ENCODE results near the gene ELK1. TPM values are rescaled to one million over a fixed set of nuclear protein-coding genes. Genes with fewer than 3 reads are reported as not detected.
"Not testable (repeated sequence)": the region's sequence is repeated elsewhere in the genome, so short reads cannot be mapped to it uniquely, and the experiment has no call there.

ELK1 gene
- total RNA-seq, 1 donor from 2014 or later = 4.6 TPM

DNA sequence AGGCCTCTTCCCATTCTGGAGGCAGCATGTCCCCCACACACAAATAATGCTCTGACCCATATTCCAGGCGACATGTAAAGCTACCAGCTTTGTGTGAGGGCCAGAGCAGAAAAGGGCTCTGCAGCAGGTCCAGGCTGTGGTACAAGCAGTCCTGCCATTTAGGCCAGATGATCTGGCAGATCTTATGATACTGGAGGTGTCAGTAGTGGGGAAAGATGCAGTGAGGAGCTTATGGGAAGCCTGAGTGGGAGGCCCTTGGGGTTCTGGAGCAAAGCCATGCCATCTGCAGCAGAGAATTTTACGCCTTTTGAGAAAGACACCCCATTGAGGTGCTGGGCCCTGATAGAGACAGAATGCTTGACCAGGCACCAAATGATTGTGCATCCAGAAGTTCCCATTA, 38.4 kb downstream of the ELK1 start:
- DNase-seq (ENCODE audit: low spot score) = no peak

DNA sequence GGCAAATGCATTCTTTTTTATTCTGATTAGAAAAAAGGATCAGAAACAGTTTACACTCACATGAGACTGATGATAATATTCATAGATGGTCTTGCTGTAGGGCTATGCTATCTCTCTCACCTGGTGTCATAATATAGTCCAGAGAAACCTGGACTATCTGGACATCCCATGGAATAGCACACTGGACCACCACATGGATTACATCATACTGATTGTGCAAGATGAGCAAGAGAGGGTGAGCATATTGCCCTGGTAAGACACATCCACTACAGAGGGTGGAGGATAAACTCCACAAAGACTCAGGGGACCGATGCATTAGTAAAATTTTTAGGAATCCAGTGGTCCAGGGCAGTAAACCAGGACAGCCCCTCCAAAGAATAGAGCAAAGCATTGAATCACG, 38.9 kb downstream of the ELK1 start:
- no peak for DNase-seq (ENCODE audit: low spot score)

DNA sequence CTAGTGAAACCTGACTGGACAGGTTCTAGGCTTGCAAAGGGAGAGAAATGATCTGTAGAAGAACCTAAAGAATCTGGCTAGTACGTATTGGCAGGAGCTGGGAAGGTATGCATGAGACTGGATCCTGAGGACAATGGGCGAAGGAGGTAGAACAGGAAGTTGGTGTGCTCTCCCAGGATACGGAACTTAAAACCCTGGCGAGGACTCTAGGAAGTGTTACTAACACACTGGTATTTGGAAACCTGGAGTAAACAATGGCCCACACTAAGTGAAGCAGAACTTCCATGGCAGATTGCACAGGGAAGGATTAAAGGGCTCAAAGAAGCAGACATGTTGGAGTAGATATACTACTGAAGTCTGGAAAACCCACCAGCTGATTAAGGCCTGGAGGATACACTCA, 39.9 kb downstream of the ELK1 start:
- no peak for DNase-seq (ENCODE audit: low spot score)

DNA sequence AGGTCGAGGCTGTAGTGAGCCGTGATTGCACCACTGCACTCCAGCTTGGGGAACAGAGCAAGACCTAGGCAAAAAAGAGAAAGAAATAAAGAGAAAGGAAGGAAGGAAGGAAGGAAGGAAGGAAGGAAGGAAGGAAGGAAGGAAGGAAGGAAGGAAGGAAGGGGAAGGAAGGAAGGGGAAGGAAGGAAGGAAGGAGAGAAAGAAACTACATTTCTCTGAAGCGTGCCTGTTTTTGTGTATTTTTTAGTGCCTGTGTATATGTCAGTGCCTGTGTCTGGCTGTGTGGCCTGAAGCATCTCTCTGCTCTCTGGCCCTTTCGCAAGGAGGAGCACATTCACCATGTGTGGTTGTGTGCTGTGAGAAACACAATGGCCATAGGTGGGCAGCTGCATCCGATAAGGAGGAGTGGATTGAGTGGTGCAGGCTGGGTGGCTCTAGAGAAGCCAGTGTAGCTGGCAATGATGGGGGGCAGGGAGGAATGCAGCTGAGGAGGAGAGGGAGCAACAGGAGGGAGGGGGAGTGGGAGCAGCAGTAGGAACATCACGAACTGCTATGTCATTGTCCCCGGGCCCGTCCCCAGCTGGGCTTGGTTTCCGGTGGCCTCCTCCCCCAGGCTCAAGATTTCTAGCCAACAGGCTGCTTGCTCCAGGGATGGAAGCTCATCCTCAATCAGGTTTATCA, 42.1 kb downstream of the ELK1 start:
- DNase-seq (ENCODE audit: low spot score) = no peak

DNA sequence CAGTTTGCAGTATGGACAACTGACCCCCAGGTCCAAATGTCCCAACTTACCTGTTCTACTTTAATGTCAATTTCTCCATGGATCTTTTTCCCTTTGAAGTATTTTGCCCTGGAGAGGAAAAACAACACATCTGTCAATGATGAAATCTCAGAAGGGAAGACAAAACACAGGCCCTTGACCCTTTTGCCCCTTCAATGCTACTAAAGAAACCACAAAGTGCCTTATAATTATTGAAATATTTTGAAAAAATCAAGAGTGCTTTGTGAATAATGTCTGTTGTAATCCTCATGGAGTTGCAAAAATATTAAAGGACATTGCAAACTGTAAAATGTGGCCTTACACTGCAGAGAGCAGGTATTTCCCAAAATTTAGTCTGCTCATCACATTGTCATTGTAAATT, 43.3 kb downstream of the ELK1 start:
- DNase-seq (ENCODE audit: low spot score) = no peak

DNA sequence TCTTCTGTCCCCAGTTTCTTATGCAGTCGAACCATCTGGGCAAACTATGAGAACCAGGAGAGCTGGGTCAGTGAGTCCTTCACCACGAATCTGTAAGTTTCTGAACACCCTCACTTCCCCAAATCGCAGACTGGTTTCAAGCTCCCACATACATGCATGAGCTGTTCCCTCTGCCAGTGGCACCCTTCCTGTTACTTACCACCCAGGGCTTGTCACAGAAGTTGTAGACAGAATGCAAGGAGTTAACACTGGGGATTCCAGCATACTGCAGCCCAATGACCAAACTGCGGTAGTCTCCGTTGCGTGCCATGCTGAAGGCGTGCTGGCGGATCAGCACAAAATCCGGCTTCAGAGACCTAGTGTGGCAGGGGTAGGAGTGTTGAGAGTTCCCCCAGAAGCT, 45.3 kb downstream of the ELK1 start:
- no peak for DNase-seq (ENCODE audit: low spot score)

DNA sequence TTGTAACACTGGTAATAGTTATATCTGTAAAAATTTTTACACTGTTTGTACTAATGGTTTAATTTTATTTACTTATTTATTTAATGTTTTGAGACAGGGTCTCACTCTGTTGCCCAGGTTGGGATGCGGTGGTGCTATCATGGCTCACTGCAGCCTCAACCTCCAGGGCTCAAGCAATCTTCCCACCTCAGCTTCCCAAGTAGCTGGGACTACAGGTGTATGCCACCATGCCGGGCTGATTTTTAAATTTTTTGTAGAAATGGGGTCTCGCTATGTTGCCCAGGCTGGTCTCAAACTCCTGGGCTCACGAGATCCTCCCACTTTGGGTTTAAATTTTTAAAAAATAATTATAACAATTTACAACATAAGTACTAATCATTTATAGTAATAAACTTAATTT, 47.2 kb downstream of the ELK1 start:
- DNase-seq (ENCODE audit: low spot score) = not testable (repeated sequence)

DNA sequence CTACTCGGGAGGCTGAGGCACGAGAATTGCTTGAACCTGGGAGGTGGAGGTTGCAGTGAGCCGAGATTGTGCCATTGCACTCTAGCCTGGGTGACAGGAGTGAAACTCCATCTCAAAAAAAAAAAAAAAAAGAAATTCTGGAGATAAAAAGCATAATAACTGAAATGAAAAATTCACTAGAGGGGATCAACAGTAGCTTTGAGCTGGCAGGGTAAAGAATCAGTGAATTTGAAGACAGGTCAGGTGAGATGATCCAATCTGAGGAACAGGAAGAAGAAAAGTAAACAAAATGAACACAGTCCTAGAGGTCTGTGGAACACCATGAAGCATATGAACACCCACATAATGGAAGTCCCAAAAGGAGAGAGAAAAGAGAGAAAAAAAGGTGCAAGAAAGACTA, 53.1 kb downstream of the ELK1 start:
- no peak for DNase-seq (ENCODE audit: low spot score)

DNA sequence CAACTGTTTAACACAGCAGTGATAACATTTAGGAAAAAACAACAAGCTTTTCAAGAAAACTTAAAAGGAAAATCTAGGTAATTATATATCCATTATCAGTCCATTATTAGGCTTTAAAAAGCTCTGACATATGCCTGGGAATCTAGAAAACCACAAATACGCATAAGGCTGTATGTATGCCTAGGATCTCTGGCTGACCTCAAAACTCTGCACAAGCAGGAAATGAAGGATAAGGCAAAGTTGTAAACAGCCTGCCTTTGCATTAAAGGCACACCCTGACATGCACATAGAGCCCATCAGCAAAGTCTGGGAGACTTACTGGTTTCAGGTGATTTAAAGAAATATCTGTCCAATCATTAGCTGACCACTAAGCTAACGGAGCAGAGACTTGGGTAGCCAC, 54.1 kb downstream of the ELK1 start:
- DNase-seq (ENCODE audit: low spot score) = peak; percentile 49

DNA sequence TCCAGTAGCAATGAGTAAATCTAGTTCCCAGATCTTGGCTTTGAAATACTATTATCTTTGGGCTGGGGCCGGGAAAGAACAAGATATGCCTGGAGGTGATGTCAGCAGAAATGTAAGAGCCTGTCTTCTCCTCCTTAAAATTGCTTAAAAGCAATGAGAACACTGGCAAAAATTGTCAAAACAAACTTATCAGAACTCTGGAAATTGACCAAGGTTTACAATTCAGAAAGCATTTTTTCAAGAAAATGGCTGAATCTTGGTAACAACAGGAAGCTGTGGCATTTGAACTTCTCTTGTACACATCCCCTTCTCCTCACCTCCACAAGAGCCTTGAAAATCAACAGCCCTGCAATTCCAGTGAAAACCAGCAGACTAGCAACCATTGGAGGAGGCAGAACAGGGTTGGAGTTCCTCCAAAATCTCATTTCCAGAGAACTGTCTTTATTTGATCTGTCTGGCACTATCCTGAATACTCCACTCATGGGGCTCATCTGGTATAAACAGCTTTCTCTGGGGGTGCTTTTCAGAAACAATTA, 54.6 kb downstream of the ELK1 start:
- DNase-seq (ENCODE audit: low spot score) = peak; percentile 69

DNA sequence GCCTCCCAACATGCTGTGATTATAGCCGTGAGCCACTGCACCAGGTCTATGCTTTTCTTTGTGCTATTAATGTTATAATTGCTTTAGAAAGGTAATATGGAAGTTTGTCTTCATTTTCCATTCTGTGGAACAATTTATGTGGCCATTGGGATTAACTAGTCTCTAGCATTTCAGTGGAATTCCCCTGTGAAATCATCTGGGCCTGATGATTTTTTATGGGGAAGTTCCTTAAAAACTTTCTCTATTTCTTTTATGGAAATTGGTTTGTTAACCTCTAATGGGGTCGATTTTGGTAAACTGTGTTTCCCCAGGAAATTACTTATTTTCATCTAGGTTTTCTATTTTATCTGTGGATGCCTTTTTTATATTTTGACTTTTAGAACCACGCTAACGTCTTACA, 56.8 kb downstream of the ELK1 start:
- DNase-seq (ENCODE audit: low spot score) = no peak

DNA sequence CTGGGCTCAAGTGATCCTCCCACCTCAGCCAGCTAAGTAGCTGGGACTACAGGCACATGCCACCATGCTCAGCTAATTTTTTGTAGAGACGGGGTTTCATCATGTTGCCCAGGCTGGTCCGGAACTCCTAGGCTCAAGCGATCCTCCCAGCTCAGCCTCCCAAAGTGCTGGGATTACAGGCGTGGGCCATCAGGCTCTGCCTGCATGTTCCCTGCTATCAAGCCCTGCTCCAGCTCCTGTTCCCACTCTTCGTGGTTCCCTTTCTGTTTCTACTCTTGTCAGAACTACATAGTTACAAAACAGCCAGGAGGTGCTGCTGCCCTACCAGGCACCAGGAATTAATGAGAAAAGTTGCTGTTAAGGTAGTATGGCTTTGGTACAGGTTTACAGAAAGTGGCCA, 59.4 kb downstream of the ELK1 start:
- DNase-seq (ENCODE audit: low spot score) = no peak

DNA sequence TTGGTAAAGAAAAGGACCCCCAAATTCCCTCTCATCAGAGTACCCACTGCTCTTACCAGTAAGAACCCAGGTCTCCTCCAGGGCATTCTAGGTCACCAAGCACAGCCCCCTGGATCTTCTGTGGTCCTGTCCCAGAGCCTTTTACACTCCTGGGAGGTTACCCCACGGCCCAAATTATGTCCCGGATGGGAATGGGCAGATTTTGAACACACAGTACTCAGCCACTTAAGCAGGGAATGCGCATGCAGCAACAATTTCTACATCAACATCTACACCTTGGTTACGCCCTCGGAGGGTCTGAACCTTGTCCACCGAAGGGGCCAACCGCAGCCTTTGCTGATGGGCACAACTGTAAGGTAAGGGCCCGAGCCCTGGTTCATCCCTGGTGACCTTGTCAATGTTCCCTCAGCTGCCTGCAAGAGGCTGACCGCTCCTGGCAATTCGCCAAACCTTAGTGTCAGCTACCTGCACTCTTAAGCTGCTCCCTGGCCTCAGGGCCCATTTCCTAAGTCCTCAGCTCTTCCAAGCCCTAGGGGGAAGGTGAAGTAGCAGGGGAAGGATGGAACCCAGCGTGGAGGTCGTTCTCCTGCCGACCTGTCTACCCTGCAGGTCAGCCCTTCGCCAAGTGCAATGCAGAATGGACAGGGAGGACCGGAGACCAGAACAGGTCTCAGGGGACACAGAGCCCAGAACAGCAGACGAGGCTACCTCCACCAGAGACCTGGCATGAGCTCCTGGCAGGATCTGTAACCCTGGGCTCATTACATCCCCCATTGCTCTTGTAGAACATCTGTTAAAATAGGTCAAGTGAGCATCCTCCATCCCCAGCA, 62.2 kb downstream of the ELK1 start:
- no peak for DNase-seq (ENCODE audit: low spot score)

DNA sequence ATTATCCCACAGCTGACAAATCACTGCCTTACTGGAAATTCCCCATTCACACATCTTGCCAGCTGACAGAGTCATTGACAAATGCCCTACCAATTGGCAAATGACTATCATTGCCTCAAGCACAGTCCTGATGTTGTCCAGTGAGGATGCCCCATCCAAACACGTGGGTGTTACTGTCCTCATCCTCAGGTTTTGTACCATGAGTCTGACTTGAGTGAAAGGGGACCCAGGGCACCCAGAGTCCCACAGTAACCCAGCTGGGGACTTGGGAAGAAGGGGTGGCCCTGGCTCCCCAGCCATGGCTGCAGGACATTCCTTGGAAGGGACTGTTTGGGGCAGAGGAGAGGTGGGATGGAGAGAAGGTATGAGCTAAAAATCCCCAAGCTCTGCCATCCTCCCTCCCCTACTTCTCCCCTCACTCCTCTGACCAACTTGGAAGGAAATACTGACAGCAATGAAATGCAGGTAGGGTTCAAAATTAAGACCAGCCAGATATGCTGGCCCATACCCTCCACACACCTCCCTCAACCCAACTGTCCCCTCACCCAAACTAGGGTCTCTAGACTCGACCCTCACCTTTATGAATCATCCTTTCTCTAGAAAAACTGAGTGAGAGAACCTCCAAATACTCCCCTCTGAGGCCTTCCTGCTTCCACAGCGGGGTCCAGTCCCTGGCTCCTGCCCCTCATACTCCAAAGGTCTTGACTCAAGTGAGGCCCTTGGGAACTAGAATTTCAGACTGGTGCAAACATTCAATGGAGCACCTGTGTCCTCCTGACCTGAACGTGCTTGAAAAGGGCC, 63.1 kb downstream of the ELK1 start:
- DNase-seq (ENCODE audit: low spot score) = no peak

DNA sequence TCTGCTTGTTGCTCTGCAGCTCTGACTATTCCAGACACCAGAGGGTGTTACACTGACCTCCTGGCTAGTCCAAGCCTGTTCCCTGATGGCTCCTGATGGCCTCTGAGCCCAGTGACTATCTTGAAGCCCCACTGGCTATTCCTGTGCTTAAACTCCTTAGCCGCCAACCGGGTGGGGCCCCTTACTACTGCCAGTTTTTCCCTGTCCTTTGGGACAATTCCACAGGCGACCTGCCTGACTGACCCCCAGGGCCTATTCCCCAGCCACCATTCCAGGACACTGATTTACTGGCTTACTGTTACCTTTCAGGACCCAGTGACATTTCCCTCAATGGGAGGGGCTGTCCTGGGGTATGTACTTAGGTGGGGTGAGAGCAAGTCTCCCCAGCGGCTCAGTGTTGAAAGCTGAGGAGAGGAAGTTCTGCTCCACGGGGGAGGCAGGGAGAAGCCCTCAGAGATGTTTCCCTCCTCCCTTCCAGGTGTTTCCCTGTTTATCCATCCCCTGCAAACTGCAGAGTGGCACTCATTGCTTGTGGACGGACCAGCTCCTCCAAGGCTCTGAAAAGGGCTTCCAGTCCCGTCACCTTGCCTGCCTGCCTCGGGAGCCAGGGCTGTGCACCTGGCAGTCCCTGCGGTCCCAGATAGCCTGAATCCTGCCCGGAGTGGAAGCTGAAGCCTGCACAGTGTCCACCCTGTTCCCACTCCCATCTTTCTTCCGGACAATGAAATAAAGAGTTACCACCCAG, 64.1 kb downstream of the ELK1 start:
- DNase-seq (ENCODE audit: low spot score) = no peak

Other genes starting within 250 kb of the ELK1 start
- gene ZNF41, start 167.3 kb downstream of the ELK1 start, total RNA-seq (ENCODE audit: insufficient read depth, low replicate concordance) = 3.9 TPM
- gene ARAF, start 89.4 kb downstream of the ELK1 start, total RNA-seq (ENCODE audit: insufficient read depth, low replicate concordance) = 19.7 TPM
- gene TIMP1, start 68.1 kb downstream of the ELK1 start, total RNA-seq (ENCODE audit: insufficient read depth, low replicate concordance) = 109 TPM
- not detected for gene SYN1, start 30.7 kb downstream of the ELK1 start, total RNA-seq (ENCODE audit: insufficient read depth, low replicate concordance)
- 0.96 TPM for gene CFP, start 20.6 kb downstream of the ELK1 start, total RNA-seq (ENCODE audit: insufficient read depth, low replicate concordance)
- 143 TPM for gene UXT, start 8.6 kb upstream of the ELK1 start, total RNA-seq (ENCODE audit: insufficient read depth, low replicate concordance)
- gene ZNF81, start 186.3 kb upstream of the ELK1 start, total RNA-seq (ENCODE audit: insufficient read depth, low replicate concordance) = 7.5 TPM

All from umbilical cord (tissue), 2 donors.